H1 (cell line): ENCODE measurements around the gene OR11A1. TPM values are rescaled to one million over a fixed set of nuclear protein-coding genes. Genes with fewer than 3 reads are reported as not detected.

ENCODE experiments used
- CTCF ChIA-PET: fragments of 300-600 bp; sonication (Branson Sonifier 250); formaldehyde crosslinking; loops from one replicate; lab custom pipeline; 2021; ENCODE audit not compliant: partially characterized antibody; lab: Charles Lee
- POLR2A ChIA-PET: fragments of 300-600 bp; sonication (Branson Sonifier 250); formaldehyde crosslinking; loops from one replicate; lab custom pipeline; 2021; ENCODE audit warnings: inconsistent platforms; ENCODE audit not compliant: partially characterized antibody; lab: Charles Lee
- DNase-seq, 2 experiments: peaks; one replicate each; pipeline versions ENCODE4 v3.0.0 to v3.0.0-alpha.2; 2010 to 2022; ENCODE audit warnings: low spot score in 2 of 2, low read depth in 1 of 2, mixed read lengths in 1 of 2
- FAIRE-seq: peaks from 2 replicates; lab custom pipeline; 2011; peaks lifted over from hg19 to GRCh38; lab: Jason Lieb, UNC
- H2AFZ ChIP-seq: 2 replicates; pipeline ENCODE4 v1.8.1; 2012; ENCODE audit warnings: low read length, inconsistent platforms
- H2AK5ac ChIP-seq: 2 replicates; pipeline ENCODE4 v1.6.1; 2013; ENCODE audit warnings: low read depth, low read length
- H2BK120ac ChIP-seq: replicated peaks from 2 replicates; pipeline ENCODE3; 2013; ENCODE audit warnings: low read depth, low read length, inconsistent platforms
- H2BK12ac ChIP-seq: 2 replicates; pipeline ENCODE4 v1.6.1; 2013; ENCODE audit warnings: low read depth, low read length
- H2BK15ac ChIP-seq: 2 replicates; pipeline ENCODE4 v1.6.1; 2013; ENCODE audit warnings: low read length
- H2BK20ac ChIP-seq: 2 replicates; pipeline ENCODE4 v1.6.1; 2013; ENCODE audit warnings: low read length
- H2BK5ac ChIP-seq: 2 replicates; pipeline ENCODE4 v1.6.1; 2013; ENCODE audit warnings: low read depth, low read length
- H3K14ac ChIP-seq: 2 replicates; pipeline ENCODE4 v1.6.1; 2013; ENCODE audit warnings: inconsistent platforms; ENCODE audit not compliant: insufficient read length
- H3K18ac ChIP-seq: 2 replicates; pipeline ENCODE4 v1.6.1; 2013; ENCODE audit warnings: low read length; ENCODE audit errors: extremely low read depth
- H3K23ac ChIP-seq: 2 replicates; pipeline ENCODE4 v1.6.1; 2013; ENCODE audit warnings: inconsistent platforms; ENCODE audit not compliant: insufficient read length
- H3K23me2 ChIP-seq: 2 replicates; pipeline ENCODE4 v1.6.1; 2013; ENCODE audit warnings: low read depth, low read length
- H3K27ac ChIP-seq: 2 replicates; pipeline ENCODE4 v1.6.1; 2011; ENCODE audit warnings: low read depth, low read length, inconsistent platforms
- H3K27me3 ChIP-seq, 4 experiments: replicated peaks in 1 of 4; 1 replicate in 1 of 4; 2 replicates in 3 of 4; pipeline versions ENCODE4 v1.6.1 to v1.8.1; 2011 to 2013; ENCODE audit warnings: low read length in 3 of 4, mild to moderate bottlenecking in 3 of 4, inconsistent platforms in 2 of 4, mixed read lengths in 2 of 4, moderate library complexity in 1 of 4; ENCODE audit not compliant: control insufficient read depth in 3 of 4, insufficient read depth in 3 of 4; ENCODE audit errors: extremely low read depth in 1 of 4
- H3K36me3 ChIP-seq, 4 experiments: 2 replicates each; pipeline versions ENCODE4 v1.6.1 to v1.8.1; 2011 to 2013; ENCODE audit warnings: mild to moderate bottlenecking in 4 of 4, low read length in 3 of 4, moderate library complexity in 2 of 4, control low read depth in 1 of 4, inconsistent platforms in 1 of 4; ENCODE audit not compliant: insufficient read depth in 4 of 4, control insufficient read depth in 2 of 4
- H3K4ac ChIP-seq: replicated peaks from 2 replicates; pipeline ENCODE3; 2013; ENCODE audit warnings: low read length, low read depth, mixed read lengths, inconsistent platforms; ENCODE audit not compliant: insufficient read length
- H3K4me1 ChIP-seq, 4 experiments: replicated peaks in 1 of 4; 1 replicate in 1 of 4; 2 replicates in 3 of 4; pipeline versions ENCODE4 v1.6.1 to v1.8.1; 2011 to 2013; ENCODE audit warnings: low read length in 3 of 4, inconsistent platforms in 2 of 4, mixed read lengths in 1 of 4; ENCODE audit not compliant: insufficient read depth in 4 of 4, control insufficient read depth in 3 of 4
- H3K4me2 ChIP-seq, 2 experiments: 2 replicates each; pipeline versions ENCODE4 v1.6.1 to v1.8.1; 2011 to 2013; ENCODE audit warnings: low read depth in 2 of 2, low read length in 2 of 2, control low read depth in 1 of 2, inconsistent platforms in 1 of 2, mild to moderate bottlenecking in 1 of 2; ENCODE audit not compliant: insufficient read depth in 1 of 2
- H3K4me3 ChIP-seq, 4 experiments: fragments of 200-600, 300-600 bp in 1 of 4; sonication (generic), shearing (Covaris generic), sonication (Bioruptor Twin) in 1 of 4; 2 replicates each; pipeline versions ENCODE4 v1.5.1 to v1.8.1; 2011 to 2016; ENCODE audit warnings: low read length in 4 of 4, low read depth in 3 of 4, control low read depth in 2 of 4, inconsistent platforms in 2 of 4, mild to moderate bottlenecking in 2 of 4, mixed read lengths in 1 of 4, moderate library complexity in 1 of 4; ENCODE audit not compliant: insufficient read depth in 2 of 4; ENCODE audit errors: extremely low read depth in 1 of 4
- H3K56ac ChIP-seq: replicated peaks from 2 replicates; pipeline ENCODE3; 2013; ENCODE audit warnings: low read depth, mild to moderate bottlenecking, mixed read lengths, low read length, inconsistent platforms; ENCODE audit not compliant: insufficient read length
- H3K79me1 ChIP-seq: 2 replicates; pipeline ENCODE4 v1.6.1; 2013; ENCODE audit warnings: low read depth, low read length, control low read depth
- H3K79me2 ChIP-seq, 2 experiments: 2 replicates each; pipeline versions ENCODE4 v1.6.1 to v1.8.1; 2012 to 2013; ENCODE audit warnings: low read length in 2 of 2, mild to moderate bottlenecking in 2 of 2, inconsistent platforms in 1 of 2; ENCODE audit not compliant: insufficient read depth in 2 of 2, control insufficient read depth in 1 of 2
- H3K9ac ChIP-seq, 4 experiments: replicated peaks in 1 of 4; 1 replicate in 1 of 4; 2 replicates in 3 of 4; pipeline versions ENCODE4 v1.6.1 to v1.8.1; 2011 to 2013; ENCODE audit warnings: low read depth in 3 of 4, low read length in 3 of 4, control low read depth in 2 of 4, mild to moderate bottlenecking in 2 of 4, moderate library complexity in 2 of 4, inconsistent platforms in 1 of 4; ENCODE audit errors: extremely low read depth in 1 of 4
- H3K9me3 ChIP-seq, 2 experiments: 2 replicates each; pipeline versions ENCODE4 v1.6.1 to v1.8.1; 2012 to 2013; ENCODE audit warnings: mild to moderate bottlenecking in 2 of 2, moderate library complexity in 2 of 2, control low read depth in 1 of 2, inconsistent platforms in 1 of 2, low read depth in 1 of 2, low read length in 1 of 2, mixed read lengths in 1 of 2; ENCODE audit not compliant: insufficient read depth in 2 of 2
- H4K20me1 ChIP-seq, 2 experiments: replicated peaks in 1 of 2; 2 replicates each; pipeline versions ENCODE3 to v1.8.1; 2011 to 2013; ENCODE audit warnings: inconsistent platforms in 2 of 2, low read length in 2 of 2, mild to moderate bottlenecking in 1 of 2; ENCODE audit not compliant: insufficient read depth in 2 of 2, control insufficient read depth in 1 of 2
- H4K5ac ChIP-seq: 2 replicates; pipeline ENCODE4 v1.6.1; 2013; ENCODE audit warnings: low read length, low read depth, mixed read lengths, inconsistent platforms; ENCODE audit not compliant: insufficient read length
- H4K8ac ChIP-seq: 2 replicates; pipeline ENCODE4 v1.8.0; 2013; ENCODE audit warnings: mild to moderate bottlenecking, moderate library complexity, low read length, inconsistent platforms; ENCODE audit not compliant: insufficient read depth; ENCODE audit errors: extremely low read depth
- H4K91ac ChIP-seq: replicated peaks from 2 replicates; pipeline ENCODE3; 2013; ENCODE audit warnings: low read length, mixed read lengths, inconsistent platforms; ENCODE audit not compliant: insufficient read length
- BCL11A ChIP-seq, 2 experiments: IDR thresholded peaks; one replicate each; pipeline ENCODE4 v1.6.1; 2011; ENCODE audit warnings: low read depth in 2 of 2, low read length in 2 of 2, mild to moderate bottlenecking in 2 of 2
- CEBPB ChIP-seq: IDR thresholded peaks from 2 replicates; pipeline ENCODE4 v1.6.1; 2012; ENCODE audit warnings: low read depth, low read length
- CHD1 ChIP-seq: IDR thresholded peaks from 2 replicates; pipeline ENCODE4 v1.6.1; 2012; ENCODE audit warnings: low read depth, low read length, improper control_type of control experiment
- CHD2 ChIP-seq: IDR thresholded peaks from 2 replicates; pipeline ENCODE4 v1.6.1; 2012; ENCODE audit warnings: low read length, improper control_type of control experiment
- CREB1 ChIP-seq: IDR thresholded peaks from 2 replicates; pipeline ENCODE4 v1.6.1; 2012; ENCODE audit warnings: inconsistent platforms
- EGR1 ChIP-seq: IDR thresholded peaks from 2 replicates; pipeline ENCODE4 v1.6.1; 2011; ENCODE audit warnings: low read depth, low read length, borderline replicate concordance
- KDM4A ChIP-seq: IDR thresholded peaks from one replicate; pipeline ENCODE4 v1.7.1; 2012; ENCODE audit warnings: low read depth, mild to moderate bottlenecking, moderate library complexity, low read length, inconsistent platforms; ENCODE audit not compliant: severe bottlenecking
- KDM5A ChIP-seq: fragments of 200-600 bp; IDR thresholded peaks from 2 replicates; pipeline ENCODE4 v1.7.1; 2012; ENCODE audit warnings: mild to moderate bottlenecking, low read length, inconsistent platforms, mixed read lengths
- NANOG ChIP-seq: IDR thresholded peaks from 2 replicates; pipeline ENCODE4 v1.6.1; 2011; ENCODE audit warnings: low read length, low read depth, mild to moderate bottlenecking, inconsistent platforms; ENCODE audit not compliant: insufficient read depth, poor library complexity, severe bottlenecking
- RXRA ChIP-seq: IDR thresholded peaks from 2 replicates; pipeline ENCODE4 v1.6.1; 2011; ENCODE audit warnings: low read depth, mild to moderate bottlenecking, low read length, moderate library complexity; ENCODE audit not compliant: insufficient read depth
- SIN3A ChIP-seq, 2 experiments: IDR thresholded peaks in 1 of 2; conservative IDR thresholded peaks in 1 of 2; 2 replicates each; pipeline ENCODE4 v1.6.1; 2011 to 2012; ENCODE audit warnings: low read length in 2 of 2, improper control_type of control experiment in 1 of 2, low read depth in 1 of 2, mild to moderate bottlenecking in 1 of 2
- SIRT6 ChIP-seq: IDR thresholded peaks from one replicate; pipeline ENCODE4 v1.7.1; 2012; ENCODE audit warnings: low read length, inconsistent platforms
- SP4 ChIP-seq: IDR thresholded peaks from 2 replicates; pipeline ENCODE4 v1.6.1; 2012; ENCODE audit warnings: low read length, inconsistent platforms
- TAF1 ChIP-seq: IDR thresholded peaks from 2 replicates; pipeline ENCODE4 v1.6.1; 2011; ENCODE audit warnings: mild to moderate bottlenecking, low read depth, low read length
- TBP ChIP-seq: IDR thresholded peaks from 2 replicates; pipeline ENCODE4 v1.6.1; 2011; ENCODE audit warnings: low read depth, low read length, improper control_type of control experiment
- WGBS, 2 experiments: shearing (Covaris generic) in 1 of 2; methylation state at CpG; one replicate each; pipeline versions ENCODE4 v1.1.6 to v1.1.7; 2013 to 2015; ENCODE audit warnings: low lambda C conversion rate in 2 of 2, mixed read lengths in 2 of 2, inconsistent platforms in 1 of 2, low coverage in 1 of 2, missing lambda C conversion rate in 1 of 2; ENCODE audit not compliant: insufficient replicate concordance in 2 of 2, insufficient coverage in 1 of 2, insufficient read length in 1 of 2; ENCODE audit errors: extremely low coverage in 1 of 2, missing lambda C conversion rate in 1 of 2; 5-methylcytosine and 5-hydroxymethylcytosine counted together
- polyA plus RNA-seq, 7 experiments: library from polyadenylated mRNA; depleted of rRNA in 3 of 7; stranded (reverse) in 5 of 7; unstranded in 2 of 7; fragments of >200 nt in 5 of 7; fragments of 200-250 nt in 2 of 7; gene quantifications; 1 replicate in 5 of 7; 2 replicates in 1 of 7; 4 replicates in 1 of 7; pipeline versions ENCODE4 v1.2.1 to v1.2.3, GENCODE V29; 2011 to 2013; ENCODE audit warnings: missing spikeins in 2 of 7, mixed read lengths in 2 of 7
- total RNA-seq: library from RNA; stranded (reverse); fragmentation: NEBNext Ultra II Directional; extraction: Animal tissue kit (Norgen Biotek cat#: 25700); gene quantifications from 2 replicates; pipeline ENCODE4 v1.2.1, GENCODE V29; 2021
- TF ChIP-seq, protein P1 (sequence below): IDR thresholded peaks from 2 replicates; pipeline ENCODE4 v1.6.1; 2012; ENCODE audit warnings: inconsistent platforms

OR11A1 gene
- total and polyA plus RNA-seq, 2 of the 8 experiments (the other 6 are each of a cell fraction or from before 2014, with no cell fraction given), result not detected

GRCh38 chr6:29487660-29488059 lies 30.8 kb upstream of the OR11A1 start, which contains the start of gene MAS1L:
TSS of gene MAS1L (minus strand) at chr6:29487956. CDS start at chr6:29487902, 54 bp downstream.
- no peaks in the 10 kb centered on the region for H3K23me2 ChIP-seq
- H3K27me3 ChIP-seq, result no peaks in the 10 kb centered on the region
- no peak within 1 kb of the TSS for H3K4ac ChIP-seq
- H2AK5ac ChIP-seq, result no peak within 1 kb of the TSS
- H3K27ac ChIP-seq, result no peak within 1 kb of the TSS
- POLR2A ChIA-PET, result no interaction called here
- no peak within 1 kb of the TSS for H2BK20ac ChIP-seq
- no peak within 1 kb of the TSS for H3K18ac ChIP-seq
- H3K4me2 ChIP-seq, result no peak within 1 kb of the TSS
- no peaks in the 10 kb centered on the region for H4K20me1 ChIP-seq
- H2BK15ac ChIP-seq, result no peak within 1 kb of the TSS
- no peak within 1 kb of the TSS for H3K56ac ChIP-seq
- H2BK12ac ChIP-seq, result peak within 1 kb of the TSS; percentile 62
- 85% methylated on average over 2 of the region's 2 CpGs; no CpG with 5 or more reads in 1 of the 2 experiments for WGBS, 2 experiments
- H2BK120ac ChIP-seq, result no peak within 1 kb of the TSS
- no peak within 1 kb of the TSS for H2BK5ac ChIP-seq
- no peaks in the 10 kb centered on the region for H3K9me3 ChIP-seq
- no peaks in the 10 kb centered on the region for H3K4me1 ChIP-seq
- FAIRE-seq (no peak), DNase-seq (no peak)
- H3K23ac ChIP-seq, result no peak within 1 kb of the TSS
- CTCF ChIA-PET, result interaction anchor here (1.3 kb wide), 1 partner anchor 51 kb away, joined by 3 read pairs; no protein-coding TSS in a partner anchor
- no peak within 1 kb of the TSS for H4K91ac ChIP-seq
- H4K8ac ChIP-seq, result no peak within 1 kb of the TSS
- H3K14ac ChIP-seq, result no peak within 1 kb of the TSS
- H3K9ac ChIP-seq, result no peak within 1 kb of the TSS
- H3K36me3 ChIP-seq, result no peaks in the 10 kb centered on the region
- no peaks in the 10 kb centered on the region for H3K79me2 ChIP-seq
- H4K5ac ChIP-seq, result no peak within 1 kb of the TSS
- H3K4me3 ChIP-seq, result no peak within 1 kb of the TSS
- H2AFZ ChIP-seq, result 0 out of 2 replicates have a peak within 1 kb of the TSS, but pooled peaks have one; percentile 21
- H3K79me1 ChIP-seq, result no peaks in the 10 kb centered on the region
- no peak for TF ChIP-seq CHD1
- TF ChIP-seq NANOG, result no peak
- no peak for TF ChIP-seq CEBPB
- no peak for TF ChIP-seq SIRT6
- TF ChIP-seq RXRA, result no peak
- no peak for TF ChIP-seq KDM5A
- no peak for TF ChIP-seq CHD2
- TF ChIP-seq, protein P1, sequence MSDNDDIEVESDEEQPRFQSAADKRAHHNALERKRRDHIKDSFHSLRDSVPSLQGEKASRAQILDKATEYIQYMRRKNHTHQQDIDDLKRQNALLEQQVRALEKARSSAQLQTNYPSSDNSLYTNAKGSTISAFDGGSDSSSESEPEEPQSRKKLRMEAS, result no peak
- no peak for TF ChIP-seq BCL11A (IDR thresholded peaks at IDR 0.05; ENCODE audit: low read depth in 2 of 2, low read length in 2 of 2)
- TF ChIP-seq SP4, result no peak
- no peak for TF ChIP-seq SIN3A (conservative IDR thresholded peaks at IDR 0.05 in 1 of 2, IDR thresholded peaks at IDR 0.05 in 1 of 2; ENCODE audit: low read depth in 1 of 2, low read length in 2 of 2)
- no peak for TF ChIP-seq TAF1
- TF ChIP-seq KDM4A, result no peak
- no peak for TF ChIP-seq CREB1
- TF ChIP-seq TBP, result no peak
- no peak for TF ChIP-seq EGR1
